Measurements from ENCODE around the gene PRKAG2.

Gene PRKAG2

DNA sequence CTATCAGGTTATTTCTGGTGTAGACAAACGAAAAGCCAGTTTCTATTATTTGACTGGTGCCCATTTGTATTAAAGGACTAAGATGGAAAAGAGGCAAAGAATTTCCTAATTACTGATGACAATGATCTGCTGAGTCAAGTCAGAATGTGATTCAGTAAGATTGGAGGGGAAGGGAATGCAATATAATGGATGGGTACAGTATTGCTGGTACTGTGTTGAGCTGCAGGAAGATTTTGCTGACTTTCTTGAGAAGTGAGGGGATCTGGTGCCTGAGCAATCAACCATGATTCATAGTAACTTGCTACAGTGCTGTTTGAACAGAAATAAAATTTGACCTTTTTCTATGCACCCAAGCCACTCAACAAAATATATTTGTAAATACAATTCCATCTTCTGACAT, 218.1 kb downstream of the PRKAG2 start:
- WGBS (ENCODE audit: extremely low coverage, insufficient coverage, insufficient read length): no CpG with 5 or more reads among the region's 1 CpG
- H3K4ac ChIP-seq (ENCODE audit: low read depth, low read length): no peak overlapping the region

DNA sequence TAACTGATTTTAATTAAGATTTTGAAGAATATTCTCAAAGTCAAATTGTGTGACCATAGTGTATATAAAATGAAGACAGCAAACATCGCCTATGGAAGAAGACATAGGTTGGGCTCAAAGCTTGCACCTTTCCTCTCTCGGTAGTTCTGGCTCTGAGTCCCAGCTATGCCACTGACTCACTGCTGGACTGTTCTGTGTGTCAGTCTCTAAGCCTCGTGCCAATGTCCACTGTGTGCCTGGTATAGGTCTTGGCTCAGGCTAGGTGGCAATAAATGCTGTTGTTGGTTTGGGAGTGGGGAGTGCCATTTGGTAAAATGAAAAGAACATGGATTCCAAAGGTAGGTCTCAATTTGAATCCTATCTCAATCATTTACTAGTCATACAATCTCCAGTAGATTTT, 219.7 kb downstream of the PRKAG2 start:
- Histone ChIP-seq H4K8ac (ENCODE audit: low read depth, low read length) (no peak overlapping the region), H4K91ac (ENCODE audit: low read depth, low read length) (no peak overlapping the region)
- no CpG with 5 or more reads among the region's 3 CpGs for WGBS (ENCODE audit: extremely low coverage, insufficient coverage, insufficient read length)

More for the DNA sequence above, 218.1 kb downstream of the PRKAG2 start:
- H3K4me1 ChIP-seq (ENCODE audit: control insufficient read depth in 1 of 2, insufficient read depth in 2 of 2, low read length in 2 of 2): no peaks in the 10 kb centered on the region
- H2BK12ac ChIP-seq (ENCODE audit: low read length): no peak overlapping the region
- no peaks in the 10 kb centered on the region for H3K36me3 ChIP-seq (ENCODE audit: control insufficient read depth in 1 of 2, insufficient read depth in 2 of 2, low read length in 2 of 2)
- no peak overlapping the region for H2BK120ac ChIP-seq (ENCODE audit: insufficient read depth, low read length, poor library complexity)
- H3K4me3 ChIP-seq (ENCODE audit: low read depth, low read length): no peak overlapping the region
- H3K23ac ChIP-seq (ENCODE audit: low read length): no peak overlapping the region
- peak in 1 of 2 donors; percentile 58 for DNase-seq
- H2AK5ac ChIP-seq (ENCODE audit: low read length): no peak overlapping the region
- no peak overlapping the region for H4K8ac ChIP-seq (ENCODE audit: low read depth, low read length)
- H3K9ac ChIP-seq (ENCODE audit: low read length): no peak overlapping the region
- no peak overlapping the region for H4K91ac ChIP-seq (ENCODE audit: low read depth, low read length)
- no peaks in the 10 kb centered on the region for H3K27me3 ChIP-seq (ENCODE audit: insufficient read depth, low read length)
- peaks cover 1% of the 10 kb centered on the region for H3K9me3 ChIP-seq (ENCODE audit: insufficient read depth, low read depth, low read length)
- no peak overlapping the region for H2AFZ ChIP-seq (ENCODE audit: insufficient read depth, low read length, poor library complexity)
- no peak overlapping the region for H3K27ac ChIP-seq (ENCODE audit: low read depth, low read length)
- H4K12ac ChIP-seq (ENCODE audit: low read depth, low read length): no peak overlapping the region
- H3K14ac ChIP-seq (ENCODE audit: low read length): no peak overlapping the region
- no peak overlapping the region for H2BK5ac ChIP-seq (ENCODE audit: low read depth, low read length, poor library complexity)
- no peak overlapping the region for H3K4me2 ChIP-seq (ENCODE audit: low read length)
- no peaks in the 10 kb centered on the region for H3K79me1 ChIP-seq (ENCODE audit: low read length)
- H3K79me2 ChIP-seq (ENCODE audit: control insufficient read depth, insufficient read depth, low read length, poor library complexity): no peaks in the 10 kb centered on the region
- no peak overlapping the region for H3K18ac ChIP-seq (ENCODE audit: low read length)

DNA sequence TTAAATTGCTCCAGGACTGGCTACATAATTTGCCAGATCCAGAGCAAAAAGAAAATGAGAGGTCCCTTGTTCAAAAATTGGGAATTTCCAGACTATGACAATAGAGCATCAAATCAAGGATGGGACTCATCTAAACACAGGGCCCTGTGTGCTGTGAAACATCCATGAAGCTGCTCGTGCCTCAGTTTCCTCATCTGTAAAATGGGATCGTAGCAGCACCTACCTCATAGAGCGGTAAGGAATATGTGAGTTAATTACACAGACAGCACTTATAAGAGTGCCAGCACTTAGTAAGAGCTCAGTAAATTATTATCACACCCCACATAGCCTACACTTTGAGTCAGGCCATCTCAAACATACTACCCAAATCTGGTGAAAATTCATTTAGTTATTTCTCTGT, 221.4 kb downstream of the PRKAG2 start:
- no peak overlapping the region for H2BK120ac ChIP-seq (ENCODE audit: insufficient read depth, low read length, poor library complexity)
- no peak overlapping the region for H3K4ac ChIP-seq (ENCODE audit: low read depth, low read length)
- no CpG with 5 or more reads among the region's 3 CpGs for WGBS (ENCODE audit: extremely low coverage, insufficient coverage, insufficient read length)
- H3K4me3 ChIP-seq (ENCODE audit: low read depth, low read length): no peak overlapping the region
- H4K12ac ChIP-seq (ENCODE audit: low read depth, low read length): no peak overlapping the region
- no peaks in the 10 kb centered on the region for H3K9me3 ChIP-seq (ENCODE audit: insufficient read depth, low read depth, low read length)
- no peak overlapping the region for H3K9ac ChIP-seq (ENCODE audit: low read length)
- no peak overlapping the region for H3K4me2 ChIP-seq (ENCODE audit: low read length)
- H3K14ac ChIP-seq (ENCODE audit: low read length): no peak overlapping the region
- H2BK5ac ChIP-seq (ENCODE audit: low read depth, low read length, poor library complexity): no peak overlapping the region
- no peak overlapping the region for H2AFZ ChIP-seq (ENCODE audit: insufficient read depth, low read length, poor library complexity)
- H3K18ac ChIP-seq (ENCODE audit: low read length): no peak overlapping the region
- H2BK12ac ChIP-seq (ENCODE audit: low read length): no peak overlapping the region
- no peak overlapping the region for H3K23ac ChIP-seq (ENCODE audit: low read length)
- H4K91ac ChIP-seq (ENCODE audit: low read depth, low read length): no peak overlapping the region
- no peaks in the 10 kb centered on the region for H3K79me1 ChIP-seq (ENCODE audit: low read length)
- no peak overlapping the region for H4K8ac ChIP-seq (ENCODE audit: low read depth, low read length)
- no peaks in the 10 kb centered on the region for H3K79me2 ChIP-seq (ENCODE audit: control insufficient read depth, insufficient read depth, low read length, poor library complexity)
- H3K27ac ChIP-seq (ENCODE audit: low read depth, low read length): no peak overlapping the region
- no peak for DNase-seq
- H3K27me3 ChIP-seq (ENCODE audit: insufficient read depth, low read length): no peaks in the 10 kb centered on the region
- no peak overlapping the region for H2AK5ac ChIP-seq (ENCODE audit: low read length)
- no peaks in the 10 kb centered on the region for H3K36me3 ChIP-seq (ENCODE audit: control insufficient read depth in 1 of 2, insufficient read depth in 2 of 2, low read length in 2 of 2)
- H3K4me1 ChIP-seq (ENCODE audit: control insufficient read depth in 1 of 2, insufficient read depth in 2 of 2, low read length in 2 of 2): no peaks in the 10 kb centered on the region

More for the DNA sequence above, 219.7 kb downstream of the PRKAG2 start:
- H3K4me3 ChIP-seq (ENCODE audit: low read depth, low read length): no peak overlapping the region
- no peaks in the 10 kb centered on the region for H3K79me1 ChIP-seq (ENCODE audit: low read length)
- no peak overlapping the region for H3K14ac ChIP-seq (ENCODE audit: low read length)
- H3K18ac ChIP-seq (ENCODE audit: low read length): no peak overlapping the region
- H3K27ac ChIP-seq (ENCODE audit: low read depth, low read length): no peak overlapping the region
- H3K36me3 ChIP-seq (ENCODE audit: control insufficient read depth in 1 of 2, insufficient read depth in 2 of 2, low read length in 2 of 2): no peaks in the 10 kb centered on the region
- H2BK120ac ChIP-seq (ENCODE audit: insufficient read depth, low read length, poor library complexity): no peak overlapping the region
- no peak for DNase-seq
- H2BK12ac ChIP-seq (ENCODE audit: low read length): no peak overlapping the region
- H3K9ac ChIP-seq (ENCODE audit: low read length): no peak overlapping the region
- no peaks in the 10 kb centered on the region for H3K27me3 ChIP-seq (ENCODE audit: insufficient read depth, low read length)
- H3K4me1 ChIP-seq (ENCODE audit: control insufficient read depth in 1 of 2, insufficient read depth in 2 of 2, low read length in 2 of 2): no peaks in the 10 kb centered on the region
- no peak overlapping the region for H3K23ac ChIP-seq (ENCODE audit: low read length)
- no peak overlapping the region for H4K12ac ChIP-seq (ENCODE audit: low read depth, low read length)
- H2AFZ ChIP-seq (ENCODE audit: insufficient read depth, low read length, poor library complexity): no peak overlapping the region
- no peak overlapping the region for H2BK5ac ChIP-seq (ENCODE audit: low read depth, low read length, poor library complexity)
- H2AK5ac ChIP-seq (ENCODE audit: low read length): no peak overlapping the region
- no peak overlapping the region for H3K4ac ChIP-seq (ENCODE audit: low read depth, low read length)
- H3K9me3 ChIP-seq (ENCODE audit: insufficient read depth, low read depth, low read length): no peaks in the 10 kb centered on the region
- H3K4me2 ChIP-seq (ENCODE audit: low read length): no peak overlapping the region
- H3K79me2 ChIP-seq (ENCODE audit: control insufficient read depth, insufficient read depth, low read length, poor library complexity): no peaks in the 10 kb centered on the region

DNA sequence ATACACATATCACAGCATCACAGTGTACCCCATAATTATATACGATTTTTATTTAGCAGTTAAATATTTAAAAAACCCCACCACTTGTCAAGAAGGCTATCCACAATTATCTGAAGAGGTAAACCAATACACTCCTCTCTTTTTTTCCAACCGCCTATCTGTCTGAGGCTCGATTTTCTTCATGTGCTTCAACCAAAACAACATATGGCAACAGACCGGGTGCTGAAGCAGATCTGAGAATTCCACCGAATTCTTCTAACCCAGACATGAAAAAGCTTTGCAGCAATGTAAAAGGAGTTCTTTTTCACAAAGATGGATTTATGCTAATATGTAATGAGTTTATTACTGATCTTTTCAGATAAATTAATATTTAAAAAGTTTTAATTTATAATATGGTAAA, 224.8 kb downstream of the PRKAG2 start:
- Histone ChIP-seq H4K12ac (ENCODE audit: low read depth, low read length) (no peak overlapping the region), H4K8ac (ENCODE audit: low read depth, low read length) (no peak overlapping the region), H3K79me2 (ENCODE audit: control insufficient read depth, insufficient read depth, low read length, poor library complexity) (no peaks in the 10 kb centered on the region), H3K4me3 (ENCODE audit: low read depth, low read length) (no peak overlapping the region), H3K4me1 (ENCODE audit: control insufficient read depth in 1 of 2, insufficient read depth in 2 of 2, low read length in 2 of 2) (no peaks in the 10 kb centered on the region), H3K4me2 (ENCODE audit: low read length) (no peak overlapping the region), H3K9ac (ENCODE audit: low read length) (no peak overlapping the region), H2BK120ac (ENCODE audit: insufficient read depth, low read length, poor library complexity) (no peak overlapping the region), H3K27me3 (ENCODE audit: insufficient read depth, low read length) (no peaks in the 10 kb centered on the region), H3K36me3 (ENCODE audit: control insufficient read depth in 1 of 2, insufficient read depth in 2 of 2, low read length in 2 of 2) (no peaks in the 10 kb centered on the region), H3K79me1 (ENCODE audit: low read length) (no peaks in the 10 kb centered on the region), H3K4ac (ENCODE audit: low read depth, low read length) (no peak overlapping the region), H4K91ac (ENCODE audit: low read depth, low read length) (no peak overlapping the region), H3K18ac (ENCODE audit: low read length) (no peak overlapping the region), H3K27ac (ENCODE audit: low read depth, low read length) (no peak overlapping the region), H2BK5ac (ENCODE audit: low read depth, low read length, poor library complexity) (no peak overlapping the region), H2BK12ac (ENCODE audit: low read length) (no peak overlapping the region), H2AFZ (ENCODE audit: insufficient read depth, low read length, poor library complexity) (no peak overlapping the region), H3K14ac (ENCODE audit: low read length) (no peak overlapping the region), H2AK5ac (ENCODE audit: low read length) (no peak overlapping the region), H3K9me3 (ENCODE audit: insufficient read depth, low read depth, low read length) (no peaks in the 10 kb centered on the region), H3K23ac (ENCODE audit: low read length) (no peak overlapping the region)
- peak in 1 of 2 donors; percentile 53 for DNase-seq
- WGBS (ENCODE audit: extremely low coverage, insufficient coverage, insufficient read length): no CpG with 5 or more reads among the region's 5 CpGs

Data from trophoblast cell (in vitro differentiated cells and primary cell).